Measurements from ENCODE around the gene AGMAT.
A peak's percentile ranks its signal among the peaks of the same experiment; 100 is the strongest.

Gene AGMAT

GRCh38 chr1:15524283-15525049 lies 60.4 kb downstream of the AGMAT start:
- DNase-seq (ENCODE audit: low read depth in 2 of 3, low spot score in 2 of 3), result peak; percentile 97 to 99 (median 99)

GRCh38 chr1:15524021-15524282 lies 60.9 kb downstream of the AGMAT start, which contains the start of gene CASP9:
CASP9 (minus strand) TSS chr1:15524215; CDS start chr1:15524200, 15 bp downstream.
- no peak for DNase-seq (ENCODE audit: low read depth in 2 of 3, low spot score in 2 of 3)

- no peak for DNase-seq (ENCODE audit: low read depth in 2 of 3, low spot score in 2 of 3)
These were observed 61.5 kb downstream of the AGMAT start for GRCh38 chr1:15523104-15524020.

GRCh38 chr1:15522551-15522950 lies 62.3 kb downstream of the AGMAT start:
- no peak for DNase-seq (ENCODE audit: low read depth in 2 of 3, low spot score in 2 of 3)
